IMR-90 (cell line): ENCODE measurements around the gene KAT6B. TPM values are rescaled to one million over a fixed set of nuclear protein-coding genes. Genes with fewer than 3 reads are reported as not detected.

Experiments
- ATAC-seq: fragments of 200-7000 bp; cut with Tn5 transposase; 2 replicates; pipeline ENCODE4 v1.9.1; 2020; ENCODE audit warnings: low read depth, mild to moderate bottlenecking, moderate library complexity
- BruUV-seq: library from RNA; stranded (reverse); fragments of 400-500 nt; replicated peaks from 2 replicates; lab custom pipeline; 2021; lab: Mats Ljungman, UMichigan
- CTCF ChIA-PET: fragments of 300-600 bp; formaldehyde crosslinking; extraction: SDS; loops from one replicate; lab custom pipeline; 2021; ENCODE audit warnings: antibody characterized with exemption; lab: Yijun Ruan, JAX
- POLR2A ChIA-PET: fragments of 300-600 bp; sonication (Branson Sonifier 250); formaldehyde crosslinking; loops from one replicate; lab custom pipeline; 2022; ENCODE audit warnings: antibody characterized with exemption; ENCODE audit not compliant: unreplicated experiment; lab: Charles Lee
- DNase-seq: peaks from one replicate; pipeline ENCODE4 v3.0.0; 2013
- H2AFZ ChIP-seq: replicated peaks from 2 replicates; pipeline ENCODE3; 2013; ENCODE audit warnings: low read length, mild to moderate bottlenecking; ENCODE audit not compliant: poor library complexity
- H2AK5ac ChIP-seq: 2 replicates; pipeline ENCODE4 v1.6.1; 2013; ENCODE audit warnings: low read depth, low read length, inconsistent platforms
- H2AK9ac ChIP-seq: replicated peaks from 2 replicates; pipeline ENCODE3; 2013; ENCODE audit warnings: mild to moderate bottlenecking, low read depth, low read length, moderate library complexity; ENCODE audit not compliant: poor library complexity
- H2BK120ac ChIP-seq: 2 replicates; pipeline ENCODE4 v1.6.1; 2013; ENCODE audit warnings: low read depth, low read length, inconsistent platforms
- H2BK15ac ChIP-seq: 3 replicates; pipeline ENCODE4 v1.6.1; 2013; ENCODE audit warnings: low read depth, low read length, inconsistent platforms
- H2BK20ac ChIP-seq: 2 replicates; pipeline ENCODE4 v1.6.1; 2013; ENCODE audit warnings: low read depth, mild to moderate bottlenecking, inconsistent platforms, low read length, moderate library complexity
- H2BK5ac ChIP-seq: 2 replicates; pipeline ENCODE4 v1.6.1; 2013; ENCODE audit warnings: mild to moderate bottlenecking, low read depth, low read length, inconsistent platforms; ENCODE audit not compliant: poor library complexity, severe bottlenecking
- H3K14ac ChIP-seq: replicated peaks from 2 replicates; pipeline ENCODE4 v1.6.1; 2013; ENCODE audit warnings: low read depth, low read length, inconsistent platforms
- H3K18ac ChIP-seq: 2 replicates; pipeline ENCODE4 v1.6.1; 2013; ENCODE audit warnings: low read depth, low read length, control low read depth
- H3K23ac ChIP-seq: 2 replicates; pipeline ENCODE4 v1.6.1; 2013; ENCODE audit warnings: low read depth, low read length, inconsistent platforms
- H3K27ac ChIP-seq: 2 replicates; pipeline ENCODE4 v1.5.1; 2013; ENCODE audit warnings: mild to moderate bottlenecking, control low read depth, low read length; ENCODE audit not compliant: insufficient read depth
- H3K27me3 ChIP-seq: 2 replicates; pipeline ENCODE4 v1.6.1; 2013; ENCODE audit warnings: low read length; ENCODE audit not compliant: control insufficient read depth, insufficient read depth
- H3K36me3 ChIP-seq: 2 replicates; pipeline ENCODE4 v1.6.1; 2013; ENCODE audit warnings: low read length, mixed read lengths; ENCODE audit not compliant: control insufficient read depth, insufficient read depth
- H3K4ac ChIP-seq: 2 replicates; pipeline ENCODE4 v1.6.1; 2013; ENCODE audit warnings: low read depth, low read length, inconsistent platforms
- H3K4me1 ChIP-seq: 2 replicates; pipeline ENCODE4 v1.6.1; 2013; ENCODE audit warnings: low read length, mixed read lengths; ENCODE audit not compliant: control insufficient read depth, insufficient read depth
- H3K4me2 ChIP-seq: 2 replicates; pipeline ENCODE4 v1.6.1; 2013; ENCODE audit warnings: low read depth, mild to moderate bottlenecking, control low read depth, low read length, moderate library complexity
- H3K4me3 ChIP-seq: 2 replicates; pipeline ENCODE4 v1.5.1; 2013; ENCODE audit warnings: low read depth, mild to moderate bottlenecking, control low read depth, low read length, moderate library complexity; ENCODE audit not compliant: insufficient read depth
- H3K56ac ChIP-seq: 2 replicates; pipeline ENCODE4 v1.6.1; 2013; ENCODE audit warnings: low read length, inconsistent platforms; ENCODE audit not compliant: insufficient read depth; ENCODE audit errors: extremely low read depth
- H3K79me1 ChIP-seq, 2 experiments: 2 replicates each; pipeline ENCODE4 v1.6.1; 2013; ENCODE audit warnings: low read length in 2 of 2, inconsistent platforms in 1 of 2, low read depth in 1 of 2
- H3K9ac ChIP-seq: 2 replicates; pipeline ENCODE4 v1.6.1; 2013; ENCODE audit warnings: low read depth, low read length, control low read depth
- H3K9me1 ChIP-seq: 2 replicates; pipeline ENCODE4 v1.6.1; 2013; ENCODE audit warnings: low read length, inconsistent platforms; ENCODE audit not compliant: insufficient read depth
- H3K9me3 ChIP-seq: 2 replicates; pipeline ENCODE4 v1.6.1; 2013; ENCODE audit warnings: low read length; ENCODE audit not compliant: control insufficient read depth, insufficient read depth
- H4K20me1 ChIP-seq: 2 replicates; pipeline ENCODE4 v1.6.1; 2013; ENCODE audit warnings: low read length, inconsistent platforms; ENCODE audit not compliant: insufficient read depth
- H4K5ac ChIP-seq: 2 replicates; pipeline ENCODE4 v1.6.1; 2013; ENCODE audit warnings: mild to moderate bottlenecking, low read depth, low read length, control low read depth
- H4K8ac ChIP-seq, 2 experiments: 2 replicates each; pipeline ENCODE4 v1.6.1; 2013; ENCODE audit warnings: low read depth in 2 of 2, low read length in 2 of 2, control low read depth in 1 of 2, inconsistent platforms in 1 of 2
- H4K91ac ChIP-seq: 2 replicates; pipeline ENCODE4 v1.6.1; 2013; ENCODE audit warnings: low read depth, low read length, inconsistent platforms; ENCODE audit not compliant: insufficient read depth
- BHLHE40 ChIP-seq: fragments of 150-350 bp; IDR thresholded peaks from 2 replicates; pipeline ENCODE4 v1.6.1; 2016; ENCODE audit warnings: mild to moderate bottlenecking, low read depth, low read length
- CEBPB ChIP-seq: IDR thresholded peaks from 2 replicates; pipeline ENCODE4 v1.6.1; 2012; ENCODE audit warnings: low read depth, low read length, improper control_type of control experiment
- CHD1 ChIP-seq: IDR thresholded peaks from 2 replicates; pipeline ENCODE4 v1.6.1; 2012; ENCODE audit warnings: low read depth, low read length, improper control_type of control experiment
- CTCF ChIP-seq: conservative IDR thresholded peaks from 2 replicates; pipeline ENCODE4 v1.5.1; 2012; ENCODE audit warnings: mild to moderate bottlenecking, low read depth, low read length, improper control_type of control experiment
- ELK1 ChIP-seq: fragments of 150-350 bp; IDR thresholded peaks from 2 replicates; pipeline ENCODE4 v1.6.1; 2016; ENCODE audit warnings: low read depth, mild to moderate bottlenecking, low read length, moderate library complexity, borderline replicate concordance
- FOS ChIP-seq: fragments of 150-350 bp; IDR thresholded peaks from 2 replicates; pipeline ENCODE4 v1.6.1; 2016; ENCODE audit warnings: low read depth, low read length
- MAFK ChIP-seq: IDR thresholded peaks from 2 replicates; pipeline ENCODE4 v1.6.1; 2012; ENCODE audit warnings: low read depth, low read length, improper control_type of control experiment
- MAZ ChIP-seq: IDR thresholded peaks from 2 replicates; pipeline ENCODE4 v1.6.1; 2012; ENCODE audit warnings: low read depth, mild to moderate bottlenecking, low read length, improper control_type of control experiment, moderate library complexity, borderline replicate concordance
- NFE2L2 ChIP-seq: fragments of 150-350 bp; IDR thresholded peaks from 2 replicates; pipeline ENCODE4 v1.6.1; 2016; ENCODE audit warnings: low read depth, mild to moderate bottlenecking, low read length
- POLR2A ChIP-seq: IDR thresholded peaks from 2 replicates; pipeline ENCODE4 v1.6.1; 2012; ENCODE audit warnings: mild to moderate bottlenecking, low read depth, low read length
- RAD21 ChIP-seq: IDR thresholded peaks from 2 replicates; pipeline ENCODE4 v1.6.1; 2012; ENCODE audit warnings: low read length, improper control_type of control experiment
- RCOR1 ChIP-seq: IDR thresholded peaks from 2 replicates; pipeline ENCODE4 v1.6.1; 2012; ENCODE audit warnings: mild to moderate bottlenecking, low read length, improper control_type of control experiment; ENCODE audit not compliant: insufficient replicate concordance
- RFX5 ChIP-seq: IDR thresholded peaks from 2 replicates; pipeline ENCODE4 v1.8.0; 2012; ENCODE audit warnings: low read depth, mild to moderate bottlenecking, low read length, moderate library complexity
- USF2 ChIP-seq: fragments of 150-350 bp; IDR thresholded peaks from 2 replicates; pipeline ENCODE4 v1.6.1; 2017; ENCODE audit warnings: mild to moderate bottlenecking, antibody characterized with exemption, low read length, low read depth
- WGBS, 2 experiments: methylation state at CpG; one replicate each; pipeline versions ENCODE4 v1.1.5 to v1.1.7; 2013; ENCODE audit warnings: missing lambda C conversion rate in 2 of 2; ENCODE audit not compliant: insufficient read length in 1 of 2; ENCODE audit errors: extremely low coverage in 2 of 2; 5-methylcytosine and 5-hydroxymethylcytosine counted together
- dilution Hi-C: fragments of 300-500 bp; cut with HindIII; formaldehyde crosslinking; loops from one replicate; pipeline ENCODE4 v1.14.3; 2018; ENCODE audit warnings: low sequenced_read_pairs; ENCODE audit not compliant: unreplicated experiment
- in situ Hi-C: fragments of 300-500 bp; cut with MboI; formaldehyde crosslinking; loops from 3 replicates; pipeline ENCODE4 v1.14.3; 2019; ENCODE audit warnings: low sequenced_read_pairs, inconsistent platforms, mixed read lengths
- intact Hi-C: fragments of 100-400 bp; cut with micrococcal nuclease; formaldehyde crosslinking; loops from 2 replicates; pipeline ENCODE4 v1.10.0; 2022
- polyA plus RNA-seq, 3 experiments: library from polyadenylated mRNA; depleted of rRNA; stranded (reverse); fragments of >200 nt; gene quantifications; 2 replicates each; pipeline ENCODE4 v1.2.3, GENCODE V29; 2012; ENCODE audit warnings: low replicate concordance in 1 of 3
- total RNA-seq: library from RNA; depleted of rRNA; stranded (reverse); fragments of >200 nt; gene quantifications from 2 replicates; pipeline ENCODE4 v1.2.3, GENCODE V29; 2012

Gene KAT6B
- total and polyA plus RNA-seq, 2 of the 4 experiments (the other 2 are of a cell fraction), result 8.8 to 28.1 TPM

GRCh38 chr10:74937266-74937856 is 111.0 kb downstream of the KAT6B start:
- CTCF ChIA-PET, result no interaction called here
- ATAC-seq, result no peak
- POLR2A ChIA-PET, result no interaction called here

More at GRCh38 chr10:74937266-74937856, 111.0 kb downstream of the KAT6B start:
- Histone ChIP-seq H3K79me1 (peaks cover 24 to 71% of the 10 kb centered on the region in 2 experiments; a peak in 3 of 4 replicates), H2BK5ac (no peak overlapping the region), H4K5ac (no peak overlapping the region; the same call in none of the 2 replicates), H3K4ac (no peak overlapping the region), H3K27ac (no peak overlapping the region), H3K18ac (no peak overlapping the region; the same call in 1 of the 2 replicates), H4K8ac (no peak overlapping the region), H3K14ac (no peak overlapping the region), H2BK20ac (no peak overlapping the region), H3K9me1 (peaks cover 6% of the 10 kb centered on the region; the same call in 1 of the 2 replicates), H3K36me3 (no peaks in the 10 kb centered on the region), H4K20me1 (no peaks in the 10 kb centered on the region), H3K4me1 (peaks cover 7% of the 10 kb centered on the region), H4K91ac (no peak overlapping the region), H2BK120ac (no peak overlapping the region), H3K9me3 (no peaks in the 10 kb centered on the region), H3K23ac (no peak overlapping the region), H2AK9ac (no peak overlapping the region), H3K9ac (no peak overlapping the region), H3K4me2 (peak overlapping the region; percentile 17; the same call in 1 of the 2 replicates), H2AK5ac (no peak overlapping the region), H2AFZ (no peak overlapping the region), H3K56ac (no peak overlapping the region), H3K27me3 (no peaks in the 10 kb centered on the region), H2BK15ac (no peak overlapping the region), H3K4me3 (no peak overlapping the region)
- DNase-seq, result no peak
- no TSS peak for BruUV-seq
- TF ChIP-seq CHD1 (no peak), POLR2A (no peak), MAFK (no peak), RFX5 (no peak), RCOR1 (no peak), FOS (no peak), CTCF (no peak), USF2 (no peak), CEBPB (no peak), MAZ (no peak), RAD21 (no peak), NFE2L2 (no peak), BHLHE40 (no peak), ELK1 (no peak)
- in situ Hi-C loops (no loop called here), dilution Hi-C loops (no loop called here), intact Hi-C loops (no loop called here)
- no CpG with 5 or more reads among the region's 1 CpG for WGBS, 2 experiments
